ENCODE measurements around the gene VASH1.

VASH1 gene

GRCh38 chr14:76808011-76808410 is 46.7 kb downstream of the VASH1 start:
- TF ChIP-seq MAX (IDR thresholded peaks at IDR 0.05) (no peak), TAF1 (IDR thresholded peaks at IDR 0.05; ENCODE audit: low read depth) (no peak), USF1 (IDR thresholded peaks at IDR 0.05) (no peak), ZBTB7A (IDR thresholded peaks at IDR 0.05; ENCODE audit: low read depth) (no peak), CREB1 (IDR thresholded peaks at IDR 0.05; ENCODE audit: low read depth) (no peak), EP300 (IDR thresholded peaks at IDR 0.05; ENCODE audit: borderline replicate concordance) (no peak), RAD21 (IDR thresholded peaks at IDR 0.05; ENCODE audit: low read depth) (no peak), CEBPB (IDR thresholded peaks at IDR 0.05) (no peak), FOXM1 (IDR thresholded peaks at IDR 0.05; ENCODE audit: borderline replicate concordance, low read depth) (no peak), NFIC (IDR thresholded peaks at IDR 0.05) (no peak), REST (IDR thresholded peaks at IDR 0.05; ENCODE audit: low read depth) (no peak), TCF12 (IDR thresholded peaks at IDR 0.05; ENCODE audit: low read depth) (no peak), YY1 (IDR thresholded peaks at IDR 0.05; ENCODE audit: low read depth) (no peak)

GRCh38 chr14:76808990-76809389 is 47.7 kb downstream of the VASH1 start:
- TF ChIP-seq RAD21 (IDR thresholded peaks at IDR 0.05; ENCODE audit: low read depth) (no peak), TAF1 (IDR thresholded peaks at IDR 0.05; ENCODE audit: low read depth) (no peak), EP300 (IDR thresholded peaks at IDR 0.05; ENCODE audit: borderline replicate concordance) (no peak), REST (IDR thresholded peaks at IDR 0.05; ENCODE audit: low read depth) (no peak), MAX (IDR thresholded peaks at IDR 0.05) (no peak), EGR1 (IDR thresholded peaks at IDR 0.05) (no peak), TCF12 (IDR thresholded peaks at IDR 0.05; ENCODE audit: low read depth) (no peak), CREB1 (IDR thresholded peaks at IDR 0.05; ENCODE audit: low read depth) (no peak), FOXM1 (IDR thresholded peaks at IDR 0.05; ENCODE audit: borderline replicate concordance, low read depth) (no peak), NFIC (IDR thresholded peaks at IDR 0.05) (no peak), ZBTB7A (IDR thresholded peaks at IDR 0.05; ENCODE audit: low read depth) (no peak), TEAD4 (IDR thresholded peaks at IDR 0.05) (no peak), YY1 (IDR thresholded peaks at IDR 0.05; ENCODE audit: low read depth) (no peak)

GRCh38 chr14:76810525-76810924 is 49.3 kb downstream of the VASH1 start:
- TF ChIP-seq CEBPB (IDR thresholded peaks at IDR 0.05) (no peak), TEAD4 (IDR thresholded peaks at IDR 0.05) (no peak)

GRCh38 chr14:76810953-76811400 is 49.7 kb downstream of the VASH1 start:
- TF ChIP-seq ZBTB7A (IDR thresholded peaks at IDR 0.05; ENCODE audit: low read depth): no peak
- TF ChIP-seq FOXM1 (IDR thresholded peaks at IDR 0.05; ENCODE audit: borderline replicate concordance, low read depth): no peak
- 0 out of 2 replicates have a peak, but pooled peaks have one; percentile 6 for TF ChIP-seq RAD21 (IDR thresholded peaks at IDR 0.05; ENCODE audit: low read depth)

GRCh38 chr14:76811561-76811960 is 50.3 kb downstream of the VASH1 start:
- TF ChIP-seq TEAD4 (IDR thresholded peaks at IDR 0.05) (no peak), CEBPB (IDR thresholded peaks at IDR 0.05) (no peak), NFIC (IDR thresholded peaks at IDR 0.05) (no peak), REST (IDR thresholded peaks at IDR 0.05; ENCODE audit: low read depth) (no peak), EP300 (IDR thresholded peaks at IDR 0.05; ENCODE audit: borderline replicate concordance) (no peak), FOXM1 (IDR thresholded peaks at IDR 0.05; ENCODE audit: borderline replicate concordance, low read depth) (no peak), USF1 (IDR thresholded peaks at IDR 0.05) (no peak)
